A673 (cell line): Measurements from ENCODE around the gene NRGN. TPM values are rescaled to one million over a fixed set of nuclear protein-coding genes. Genes with fewer than 3 reads are reported as not detected.

Experiments used
- BruUV-seq: library from RNA; stranded (reverse); fragments of 400-500 nt; replicated peaks from 2 replicates; lab custom pipeline; 2021; lab: Mats Ljungman, UMichigan
- CTCF ChIA-PET: fragments of 300-600 bp; sonication (Branson Sonifier 250); formaldehyde crosslinking; loops from one replicate; lab custom pipeline; 2022; ENCODE audit warnings: antibody characterized with exemption; lab: Charles Lee
- POLR2A ChIA-PET: fragments of 300-600 bp; sonication (Branson Sonifier 250); formaldehyde crosslinking; loops from one replicate; lab custom pipeline; 2022; ENCODE audit warnings: antibody characterized with exemption; ENCODE audit not compliant: low non-redundant PET; lab: Charles Lee
- DNase-seq: peaks from one replicate; pipeline ENCODE4 v3.0.0-alpha.2; 2015; ENCODE audit warnings: low spot score
- H3K27ac ChIP-seq: fragments of 200-600 bp; sonication (generic); 2 replicates; pipeline ENCODE4 v1.5.1; 2016; ENCODE audit warnings: mixed run types, low read depth, mild to moderate bottlenecking, mixed read lengths, antibody characterized with exemption, low read length; ENCODE audit not compliant: poor library complexity, severe bottlenecking
- H3K27me3 ChIP-seq: fragments of 200-600 bp; sonication (generic); replicated peaks from 2 replicates; pipeline ENCODE4 v1.6.1; 2017; ENCODE audit warnings: mixed run types, low read depth, mild to moderate bottlenecking, mixed read lengths, antibody characterized with exemption, low read length; ENCODE audit not compliant: insufficient read depth, poor library complexity
- H3K36me3 ChIP-seq: fragments of 200-600 bp; sonication (generic); 2 replicates; pipeline ENCODE4 v1.6.1; 2016; ENCODE audit warnings: mixed run types, mild to moderate bottlenecking, mixed read lengths, antibody characterized with exemption, low read length; ENCODE audit not compliant: insufficient read depth, poor library complexity, severe bottlenecking
- H3K4me1 ChIP-seq: fragments of 200-600 bp; sonication (generic); 2 replicates; pipeline ENCODE4 v1.6.1; 2017; ENCODE audit warnings: mixed run types, mild to moderate bottlenecking, mixed read lengths, antibody characterized with exemption, low read length; ENCODE audit not compliant: insufficient read depth, poor library complexity, severe bottlenecking
- H3K4me3 ChIP-seq: fragments of 200-600 bp; sonication (generic); 2 replicates; pipeline ENCODE4 v1.5.1; 2016; ENCODE audit warnings: low read depth, mixed run types, mild to moderate bottlenecking, mixed read lengths, low read length; ENCODE audit not compliant: poor library complexity, severe bottlenecking
- H3K9me3 ChIP-seq: fragments of 200-600 bp; sonication (generic); 2 replicates; pipeline ENCODE4 v1.6.1; 2016; ENCODE audit warnings: mixed run types, low read depth, mild to moderate bottlenecking, mixed read lengths, antibody characterized with exemption, low read length; ENCODE audit not compliant: poor library complexity, severe bottlenecking
- CTCF ChIP-seq: fragments of 300-800, 200-600 bp; sonication (generic); conservative IDR thresholded peaks from 2 replicates; pipeline ENCODE4 v1.5.1; 2017; ENCODE audit warnings: low read depth, mild to moderate bottlenecking, antibody characterized with exemption, low read length, moderate library complexity, mixed read lengths
- EZH2 ChIP-seq: fragments of 200-600 bp; sonication (generic); IDR thresholded peaks from 2 replicates; pipeline ENCODE4 v1.6.1; 2017; ENCODE audit warnings: borderline replicate concordance, low read depth, mild to moderate bottlenecking, mixed read lengths, antibody characterized with exemption, low read length; ENCODE audit not compliant: poor library complexity, severe bottlenecking
- intact Hi-C: fragments of 100-400 bp; cut with micrococcal nuclease; formaldehyde crosslinking; loops from one replicate; pipeline ENCODE4 v1.10.0; 2022; ENCODE audit not compliant: unreplicated experiment
- total RNA-seq: library from RNA; stranded (reverse); gene quantifications from 2 replicates; pipeline ENCODE4 v1.2.3, GENCODE V29; 2021

The NRGN gene
- total RNA-seq, 1 experiment from 2014 or later, result 38.1 TPM

DNA sequence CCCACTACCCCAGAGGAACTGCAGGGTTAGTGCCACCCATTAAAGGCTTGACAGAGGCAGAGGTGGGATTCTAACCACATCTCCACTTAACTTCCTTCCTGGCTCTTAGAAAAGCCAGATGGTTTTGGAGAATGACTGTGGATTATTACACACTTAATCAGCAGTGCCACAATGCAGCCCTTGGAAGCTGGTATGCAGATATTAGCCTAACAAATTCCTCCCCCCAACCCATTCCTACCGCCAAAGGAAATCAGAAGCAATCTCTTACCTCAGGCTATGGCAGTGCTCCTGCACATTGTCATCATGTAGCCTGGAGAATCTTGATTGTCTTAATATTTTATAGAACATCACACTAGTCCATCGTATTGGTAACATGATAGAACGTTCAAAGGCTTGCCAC, 23.2 kb upstream of the NRGN start:
- Histone ChIP-seq H3K27me3 (no peaks in the 10 kb centered on the region), H3K4me3 (no peak overlapping the region), H3K27ac (no peak overlapping the region), H3K4me1 (peaks cover 18% of the 10 kb centered on the region), H3K36me3 (no peaks in the 10 kb centered on the region), H3K9me3 (no peaks in the 10 kb centered on the region)
- no TSS peak for BruUV-seq
- TF ChIP-seq CTCF (no peak), EZH2 (no peak)
- peak; percentile 68 for DNase-seq
- ChIA-PET POLR2A (interaction anchor here (0.6 kb wide), 1 partner anchor 77 kb away, joined by 8 read pairs; no protein-coding TSS in a partner anchor), CTCF (interaction anchor here (0.6 kb wide), 1 partner anchor 8 kb away, joined by 3 read pairs; no protein-coding TSS in a partner anchor)
- intact Hi-C loops, result no loop called here

DNA sequence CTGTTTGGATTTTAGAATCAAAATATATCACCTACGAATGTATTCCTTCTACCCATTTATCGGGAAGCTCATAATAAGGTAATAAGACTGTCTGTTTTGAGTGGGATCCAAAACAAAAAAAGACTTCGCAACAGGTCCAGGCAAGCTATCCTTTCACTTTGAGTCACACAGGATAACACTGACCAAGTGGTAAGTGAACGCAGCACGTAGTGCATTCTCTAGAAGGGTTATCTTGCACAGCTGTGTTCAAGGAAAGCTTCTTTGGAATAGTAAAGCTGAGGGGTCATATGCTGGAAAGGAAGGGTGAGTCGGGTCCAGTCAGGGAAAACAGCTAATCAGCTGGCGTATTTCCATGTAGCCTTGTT, 22.3 kb upstream of the NRGN start:
- no TSS peak for BruUV-seq
- no peaks in the 10 kb centered on the region for H3K9me3 ChIP-seq
- intact Hi-C loops, result no loop called here
- TF ChIP-seq EZH2 (no peak), CTCF (no peak)
- DNase-seq, result no peak
- ChIA-PET POLR2A (no interaction called here), CTCF (no interaction called here)
- no peaks in the 10 kb centered on the region for H3K36me3 ChIP-seq
- H3K27ac ChIP-seq, result no peak overlapping the region
- H3K27me3 ChIP-seq, result no peaks in the 10 kb centered on the region
- H3K4me3 ChIP-seq, result no peak overlapping the region
- H3K4me1 ChIP-seq, result peaks cover 22% of the 10 kb centered on the region

DNA sequence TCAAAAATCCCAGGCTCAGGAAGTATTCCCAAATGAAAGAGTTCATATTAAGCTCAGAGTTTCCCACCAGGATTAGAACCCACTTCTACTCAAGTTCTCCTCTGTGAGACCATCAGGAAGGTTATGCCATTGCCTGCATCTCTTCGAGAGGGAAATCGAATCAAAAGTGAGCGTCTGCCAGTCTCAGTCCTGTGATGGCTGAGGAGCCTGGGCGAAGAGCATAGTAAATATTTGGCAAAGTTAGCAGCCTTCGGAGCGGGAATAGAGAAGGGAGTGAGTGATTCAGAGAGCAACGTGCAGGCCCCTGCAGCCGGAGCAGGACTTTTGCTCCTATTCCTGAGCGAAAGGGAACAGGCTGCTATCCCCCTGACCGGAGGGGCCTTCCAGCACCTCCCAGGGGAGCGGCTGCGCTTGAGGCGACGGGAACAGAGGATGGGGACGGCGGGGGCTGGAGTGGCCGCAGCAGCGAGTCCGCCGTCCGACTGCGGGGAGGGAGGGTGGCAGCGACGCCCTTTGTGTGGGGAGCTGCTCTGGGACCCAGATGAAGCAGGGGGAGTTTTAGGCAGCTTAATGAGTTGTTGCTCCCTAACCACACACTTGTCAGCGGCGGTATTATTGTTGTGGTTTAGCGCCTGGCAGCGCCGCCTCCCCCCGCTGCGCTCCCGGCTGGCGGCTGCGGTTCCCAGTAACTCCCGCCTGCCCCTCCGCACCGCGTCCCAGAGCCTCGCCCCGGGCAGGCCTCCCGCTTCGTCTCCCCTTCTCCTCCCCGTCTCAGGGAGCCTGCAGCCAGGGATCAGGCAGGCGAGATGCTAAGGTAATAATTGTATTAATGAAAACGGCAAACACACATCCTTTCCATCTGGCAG, 21.7 kb upstream of the NRGN start:
- BruUV-seq, result no TSS peak
- Histone ChIP-seq H3K4me3 (peak overlapping the region; percentile 36), H3K27me3 (no peaks in the 10 kb centered on the region), H3K36me3 (no peaks in the 10 kb centered on the region), H3K4me1 (peaks cover 27% of the 10 kb centered on the region), H3K27ac (no peak overlapping the region), H3K9me3 (no peaks in the 10 kb centered on the region)
- TF ChIP-seq CTCF (no peak), EZH2 (no peak)
- intact Hi-C loops, result no loop called here
- DNase-seq, result peak; percentile 65
- CTCF ChIA-PET, result no interaction called here
- POLR2A ChIA-PET, result no interaction called here
